ENCODE results near the gene LDLRAD3.
A peak's percentile ranks its signal among the peaks of the same experiment; 100 is the strongest.
"Not testable (repeated sequence)": the region's sequence is repeated elsewhere in the genome, so short reads cannot be mapped to it uniquely, and the experiment has no call there.

The LDLRAD3 gene

DNA sequence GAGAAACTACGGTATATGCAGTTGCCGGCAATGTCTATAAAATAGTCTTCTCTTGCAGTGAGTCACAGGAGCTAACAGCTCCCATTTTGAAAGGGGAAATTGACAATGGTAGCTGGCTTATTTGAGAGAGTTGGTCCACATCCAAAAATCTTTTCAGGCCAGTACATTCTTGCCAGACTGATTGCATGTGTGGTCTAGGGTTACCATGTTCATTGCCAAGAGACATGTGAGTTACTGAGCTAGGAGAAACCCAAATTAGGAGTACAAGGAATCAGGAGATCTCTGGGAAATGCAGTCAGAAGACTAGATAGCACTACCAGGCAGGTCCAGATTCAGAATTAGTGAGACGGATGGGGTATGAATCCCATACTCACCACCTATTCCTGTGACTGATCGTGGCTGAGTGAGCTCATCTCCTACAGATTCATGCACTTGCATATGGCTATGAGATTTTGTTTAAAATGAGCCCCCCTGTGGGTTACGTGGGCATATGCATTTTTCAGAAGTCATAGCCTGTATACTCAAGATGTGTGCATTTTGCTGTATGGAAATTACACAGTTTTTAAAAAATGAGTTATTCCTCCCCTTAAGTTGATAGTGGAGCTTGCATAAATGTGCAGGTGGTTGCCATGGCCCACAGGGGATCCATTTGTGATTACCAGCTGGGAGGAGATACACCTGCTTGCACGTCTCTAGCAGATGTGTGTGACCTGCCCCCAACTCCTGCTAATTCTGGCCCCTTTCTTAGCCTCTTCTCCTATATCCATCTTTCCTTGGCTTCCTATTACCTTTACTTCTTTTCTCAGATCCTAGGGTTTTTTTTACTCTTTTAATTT, 242.7 kb downstream of the LDLRAD3 start:
- peak; percentile 91 for DNase-seq (ENCODE audit: low read depth)
- H3K4me3 ChIP-seq (replicated peaks; ENCODE audit: low read depth, low read length) = no peak overlapping the region
- TF ChIP-seq, protein P1, sequence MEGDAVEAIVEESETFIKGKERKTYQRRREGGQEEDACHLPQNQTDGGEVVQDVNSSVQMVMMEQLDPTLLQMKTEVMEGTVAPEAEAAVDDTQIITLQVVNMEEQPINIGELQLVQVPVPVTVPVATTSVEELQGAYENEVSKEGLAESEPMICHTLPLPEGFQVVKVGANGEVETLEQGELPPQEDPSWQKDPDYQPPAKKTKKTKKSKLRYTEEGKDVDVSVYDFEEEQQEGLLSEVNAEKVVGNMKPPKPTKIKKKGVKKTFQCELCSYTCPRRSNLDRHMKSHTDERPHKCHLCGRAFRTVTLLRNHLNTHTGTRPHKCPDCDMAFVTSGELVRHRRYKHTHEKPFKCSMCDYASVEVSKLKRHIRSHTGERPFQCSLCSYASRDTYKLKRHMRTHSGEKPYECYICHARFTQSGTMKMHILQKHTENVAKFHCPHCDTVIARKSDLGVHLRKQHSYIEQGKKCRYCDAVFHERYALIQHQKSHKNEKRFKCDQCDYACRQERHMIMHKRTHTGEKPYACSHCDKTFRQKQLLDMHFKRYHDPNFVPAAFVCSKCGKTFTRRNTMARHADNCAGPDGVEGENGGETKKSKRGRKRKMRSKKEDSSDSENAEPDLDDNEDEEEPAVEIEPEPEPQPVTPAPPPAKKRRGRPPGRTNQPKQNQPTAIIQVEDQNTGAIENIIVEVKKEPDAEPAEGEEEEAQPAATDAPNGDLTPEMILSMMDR (IDR thresholded peaks at IDR 0.05; ENCODE audit: low read length, missing control alignments) = no peak

DNA sequence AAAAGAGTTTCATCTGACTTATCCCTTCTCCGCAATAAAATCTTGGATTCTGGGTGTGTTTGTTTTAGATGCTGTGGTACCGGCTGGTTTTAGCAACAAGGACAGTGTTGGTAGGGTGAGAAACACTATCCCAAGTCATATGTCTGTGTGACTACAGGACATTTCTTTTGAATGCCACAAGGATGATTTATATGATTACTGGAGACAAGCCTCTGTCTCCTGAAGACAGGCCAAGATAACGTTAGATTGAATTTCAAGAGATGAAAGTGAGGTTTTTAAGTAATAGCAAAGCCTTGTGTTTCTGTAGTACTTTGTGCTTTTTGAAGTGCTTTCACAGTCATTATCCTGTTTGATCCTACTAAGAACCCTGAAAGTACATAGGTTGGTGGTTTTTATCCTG, 243.8 kb downstream of the LDLRAD3 start:
- TF ChIP-seq, protein P1 (IDR thresholded peaks at IDR 0.05; ENCODE audit: low read length, missing control alignments) = no peak
- no peak for DNase-seq (ENCODE audit: low read depth)
- no peak overlapping the region for H3K4me3 ChIP-seq (replicated peaks; ENCODE audit: low read depth, low read length)

DNA sequence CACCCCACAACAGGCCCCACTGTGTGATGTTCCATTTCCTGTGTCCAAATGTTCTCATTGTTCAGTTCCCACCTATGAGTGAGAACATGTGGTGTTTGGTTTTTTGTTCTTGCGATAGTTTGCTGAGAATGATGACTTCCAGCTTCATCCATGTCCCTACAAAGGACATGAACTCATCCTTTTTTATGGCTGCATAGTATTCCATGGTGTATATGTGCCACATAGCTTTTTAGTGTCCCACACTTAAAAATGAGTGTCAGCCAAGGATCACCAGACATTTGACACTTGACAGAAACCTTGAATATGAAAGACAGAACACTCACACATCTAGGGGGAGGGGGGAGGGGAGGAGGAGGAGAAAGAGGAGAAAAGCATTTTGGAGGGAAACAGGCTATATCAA, 245.9 kb downstream of the LDLRAD3 start:
- H3K4me3 ChIP-seq (replicated peaks; ENCODE audit: low read depth, low read length); DNase-seq (ENCODE audit: low read depth): not testable (repeated sequence)

DNA sequence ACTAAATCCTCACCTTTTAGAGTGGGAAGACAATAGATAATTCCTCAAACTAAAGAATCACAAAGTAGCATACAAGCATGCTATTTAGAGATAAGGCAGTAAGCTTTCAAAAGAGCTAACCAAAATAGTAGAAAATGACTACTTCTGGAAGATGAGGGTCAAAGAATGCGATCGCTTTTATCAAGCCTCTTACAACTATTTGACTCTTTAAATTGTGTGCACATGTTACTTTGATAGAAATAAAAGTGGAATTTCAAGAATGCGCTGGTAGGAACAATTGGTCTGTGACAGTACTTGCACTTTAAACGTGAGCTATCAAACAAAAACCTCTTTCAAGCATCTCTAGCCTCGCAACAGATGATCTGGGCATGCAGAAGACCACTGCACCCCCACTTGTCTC, 248.1 kb downstream of the LDLRAD3 start:
- H3K4me3 ChIP-seq (replicated peaks; ENCODE audit: low read depth, low read length) = no peak overlapping the region
- no peak for DNase-seq (ENCODE audit: low read depth)
- TF ChIP-seq, protein P1 (IDR thresholded peaks at IDR 0.05; ENCODE audit: low read length, missing control alignments) = no peak

DNA sequence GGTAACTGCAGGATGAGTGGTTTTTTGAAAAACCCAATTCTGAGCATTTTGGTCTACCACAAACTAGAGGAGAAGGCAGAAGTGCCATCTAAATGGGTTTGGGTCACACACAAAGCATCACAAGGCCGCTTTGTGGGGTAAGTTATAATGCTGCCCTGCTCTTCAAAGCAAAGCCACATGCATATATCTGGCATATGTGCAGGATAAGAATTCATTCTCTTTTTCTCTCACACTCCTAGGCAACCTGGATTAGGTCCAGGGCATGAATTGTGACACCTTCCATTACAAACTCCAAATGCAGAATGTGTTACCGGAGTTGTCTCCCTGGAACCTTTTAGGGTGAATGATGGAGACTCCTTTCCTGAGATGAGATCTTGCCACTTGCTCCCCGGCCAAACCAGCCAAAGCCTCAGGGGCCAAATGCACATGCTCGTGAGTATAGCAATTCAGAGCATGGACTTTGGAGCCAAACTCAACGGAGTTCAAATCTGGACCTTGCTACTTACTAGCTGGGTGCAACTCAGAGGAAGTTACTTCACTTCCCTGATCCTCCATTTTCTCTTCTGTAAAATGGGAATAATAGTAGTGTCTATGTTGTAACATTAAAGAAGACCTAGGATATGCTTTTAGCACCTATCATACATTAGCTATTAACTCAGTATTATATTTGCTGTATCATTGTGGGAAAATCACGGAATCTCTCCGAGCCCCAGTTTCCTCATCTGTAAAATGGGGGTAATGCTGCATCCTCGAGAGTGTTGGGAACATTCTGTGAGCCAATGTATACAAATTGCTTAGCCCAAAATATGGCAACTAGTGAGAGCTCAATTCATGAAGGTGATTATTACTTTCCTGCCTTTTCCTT, 248.8 kb downstream of the LDLRAD3 start:
- DNase-seq (ENCODE audit: low read depth) = no peak
- TF ChIP-seq, protein P1 (IDR thresholded peaks at IDR 0.05; ENCODE audit: low read length, missing control alignments) = no peak
- H3K4me3 ChIP-seq (replicated peaks; ENCODE audit: low read depth, low read length) = no peak overlapping the region

DNA sequence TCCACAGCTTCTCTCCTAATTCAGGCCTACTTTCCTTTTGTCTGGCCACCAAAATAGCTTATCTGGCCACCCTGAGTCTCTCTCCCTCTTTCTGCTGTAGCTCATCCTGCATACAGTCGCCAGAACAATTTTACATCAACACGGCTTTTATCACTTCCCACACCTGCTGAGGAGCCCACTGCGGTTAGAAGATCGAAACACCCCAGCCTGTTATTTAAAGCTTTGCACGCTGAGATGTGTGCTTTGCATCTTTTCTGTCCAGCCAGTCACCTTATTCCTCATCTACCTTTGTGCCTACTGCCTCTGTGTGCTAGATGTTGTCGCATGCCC, 249.4 kb downstream of the LDLRAD3 start:
- DNase-seq (ENCODE audit: low read depth) = no peak
- TF ChIP-seq, protein P1 (IDR thresholded peaks at IDR 0.05; ENCODE audit: low read length, missing control alignments) = no peak

DNA sequence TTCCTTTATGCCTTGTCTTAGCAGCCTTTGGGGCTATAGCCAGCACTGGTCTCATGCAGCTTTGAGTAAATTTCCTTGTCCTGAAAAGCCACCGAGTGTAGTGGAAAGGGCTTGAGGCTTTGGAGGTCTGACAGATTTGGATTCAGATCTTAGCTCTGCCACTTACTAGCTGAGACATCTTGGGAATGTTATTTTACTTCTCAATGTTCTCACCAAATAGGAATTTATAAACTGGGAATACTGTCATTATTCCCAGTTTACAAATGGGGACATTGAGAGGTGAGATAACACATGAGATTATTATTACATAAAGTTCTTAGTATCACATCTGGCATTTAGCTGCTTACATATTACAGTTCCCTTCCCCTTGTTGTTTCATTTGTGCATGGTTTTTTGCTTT, 249.9 kb downstream of the LDLRAD3 start:
- TF ChIP-seq, protein P1 (IDR thresholded peaks at IDR 0.05; ENCODE audit: low read length, missing control alignments) = no peak
- no peak overlapping the region for H3K4me3 ChIP-seq (replicated peaks; ENCODE audit: low read depth, low read length)
- no peak for DNase-seq (ENCODE audit: low read depth)

More for the DNA sequence above, 249.4 kb downstream of the LDLRAD3 start:
- no peak overlapping the region for H3K4me3 ChIP-seq (replicated peaks; ENCODE audit: low read depth, low read length)

Data from fibroblast of pulmonary artery (primary cell).